HG02759 (cell line): ENCODE measurements around the gene GSG1L.

Source experiments
- ATAC-seq: cut with Tn5 transposase; IDR thresholded peaks from one replicate; pipeline ENCODE4 v1.9.1; 2021; ENCODE audit warnings: mild to moderate bottlenecking, moderate library complexity; ENCODE audit not compliant: unreplicated experiment

GSG1L gene

DNA sequence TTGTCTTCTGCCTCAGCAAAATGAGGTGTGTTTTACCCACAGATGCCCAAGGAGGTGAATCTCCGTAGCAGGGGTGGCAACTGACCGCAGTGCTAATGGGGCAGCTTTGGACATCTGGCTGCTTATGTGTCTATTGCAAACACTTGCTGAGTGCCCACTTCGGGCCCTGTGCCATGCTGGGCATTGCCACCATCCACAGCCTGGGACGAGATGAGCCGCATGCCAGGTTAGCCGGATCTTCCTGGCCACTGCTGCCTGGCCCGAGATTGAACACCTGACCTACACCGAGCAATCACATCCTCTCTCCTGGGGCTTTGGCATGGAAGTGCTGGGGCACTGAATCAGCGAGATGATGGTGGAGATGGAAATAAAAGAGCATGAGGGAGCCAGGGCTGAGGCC, 238.7 kb downstream of the GSG1L start:
- no peak for ATAC-seq

DNA sequence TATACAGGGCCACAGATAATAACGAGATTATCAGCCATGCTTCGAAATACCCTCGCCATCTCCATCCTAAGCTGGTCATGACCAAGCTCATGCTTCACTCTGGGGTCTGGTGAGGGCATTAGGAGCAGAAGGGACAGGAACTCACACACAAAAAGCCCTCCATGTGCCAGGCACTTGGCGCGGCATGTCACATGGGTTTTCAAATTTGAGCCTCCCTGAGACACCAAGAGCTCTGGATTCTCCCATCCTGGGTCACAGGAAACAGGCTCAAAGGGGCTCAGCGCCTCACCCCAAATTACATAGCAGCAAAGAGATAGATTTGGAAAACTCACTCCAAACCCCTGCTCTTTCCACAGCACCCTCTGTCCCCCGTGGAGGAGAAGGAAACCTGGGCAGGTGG, 239.5 kb downstream of the GSG1L start:
- no peak for ATAC-seq

GRCh38 chr16:27823421-27823820, 240.1 kb downstream of the GSG1L start:
- ATAC-seq = no peak

DNA sequence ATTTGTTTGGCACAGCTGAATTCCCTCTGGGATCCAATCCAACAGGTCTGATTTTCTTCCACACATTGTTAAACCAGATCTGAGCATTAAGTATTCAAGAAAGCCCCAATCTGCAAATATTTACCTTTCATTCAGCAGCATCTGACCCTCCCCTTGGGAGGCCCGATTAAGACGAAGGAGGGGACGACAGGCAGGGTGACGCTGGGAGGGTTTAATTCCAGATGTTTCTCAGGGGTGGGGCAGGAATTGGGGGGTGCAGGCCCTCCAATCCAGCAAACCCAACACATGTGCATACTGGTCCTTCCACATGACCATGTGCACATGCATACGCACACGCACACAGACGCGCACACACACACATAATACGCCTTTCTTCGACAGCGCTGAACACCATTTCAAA, 240.5 kb downstream of the GSG1L start:
- no peak for ATAC-seq

GRCh38 chr16:27822529-27822928, 241.0 kb downstream of the GSG1L start:
- ATAC-seq = no peak

GRCh38 chr16:27820646-27821345, 242.7 kb downstream of the GSG1L start:
- no peak for ATAC-seq

GRCh38 chr16:27819881-27820610, 243.5 kb downstream of the GSG1L start:
- no peak for ATAC-seq

- ATAC-seq = no peak
Measured at GRCh38 chr16:27819356-27819755, 244.2 kb downstream of the GSG1L start.

DNA sequence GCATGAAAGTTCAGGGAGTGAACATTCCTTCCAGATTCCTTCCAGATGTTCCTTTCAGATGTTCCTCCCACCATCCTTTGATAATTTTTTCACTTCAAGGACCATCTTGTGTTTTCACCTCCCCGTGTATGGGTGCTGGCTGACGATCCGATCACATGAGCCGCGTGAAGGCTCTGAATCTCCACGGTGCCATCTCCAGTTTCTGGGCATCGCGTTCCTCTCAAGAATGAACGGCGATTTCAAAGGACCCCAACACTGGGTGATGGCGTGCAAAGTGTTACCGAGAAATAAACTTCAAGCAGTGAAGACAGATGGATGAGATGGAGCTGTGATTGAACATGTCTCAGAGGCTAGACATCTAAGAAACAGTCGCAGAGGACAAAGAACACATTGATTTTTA, 245.3 kb downstream of the GSG1L start:
- ATAC-seq = no peak

DNA sequence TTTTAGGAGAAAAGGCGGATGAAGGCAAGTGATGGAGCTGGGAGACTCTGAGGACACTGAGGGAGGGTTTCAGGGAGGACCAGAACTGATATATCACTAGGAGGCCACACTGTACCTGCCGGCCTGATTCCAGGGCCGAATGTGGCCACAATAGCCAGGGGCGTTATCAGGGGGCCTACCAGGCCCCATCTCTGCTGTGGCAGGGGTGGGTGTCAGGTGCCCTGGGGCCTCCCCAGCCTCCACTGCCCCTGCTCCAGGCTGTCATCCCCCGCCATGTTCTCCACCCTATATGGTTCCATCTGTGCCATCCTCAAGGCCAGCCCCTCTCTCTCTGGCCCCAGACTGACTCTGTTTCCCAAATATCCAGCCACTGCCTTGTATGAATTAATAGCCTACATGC, 246.5 kb downstream of the GSG1L start:
- no peak for ATAC-seq

GRCh38 chr16:27816561-27816960, 247.0 kb downstream of the GSG1L start:
- no peak for ATAC-seq

GRCh38 chr16:27813591-27813990, 249.9 kb downstream of the GSG1L start:
- ATAC-seq = no peak

DNA sequence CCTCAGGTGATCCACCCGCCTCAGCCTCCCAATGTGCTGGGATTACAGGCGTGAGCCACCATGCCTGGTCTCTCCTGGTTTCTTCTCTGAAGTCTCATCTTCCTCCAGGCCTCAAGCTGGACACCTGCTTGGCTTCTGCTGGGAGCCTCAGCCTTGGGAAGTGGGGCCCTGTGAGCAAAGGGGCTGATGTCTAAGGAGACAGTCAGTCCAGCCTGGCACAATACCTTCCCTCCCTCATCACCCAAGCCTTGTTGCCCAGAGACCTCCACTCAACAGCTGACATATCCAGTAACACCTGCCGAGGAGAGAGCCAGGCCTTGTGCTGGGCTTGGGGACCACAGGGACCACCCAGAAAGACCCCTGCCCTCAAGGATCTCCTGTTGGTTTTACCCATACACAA, 251.6 kb downstream of the GSG1L start:
- no peak for ATAC-seq

DNA sequence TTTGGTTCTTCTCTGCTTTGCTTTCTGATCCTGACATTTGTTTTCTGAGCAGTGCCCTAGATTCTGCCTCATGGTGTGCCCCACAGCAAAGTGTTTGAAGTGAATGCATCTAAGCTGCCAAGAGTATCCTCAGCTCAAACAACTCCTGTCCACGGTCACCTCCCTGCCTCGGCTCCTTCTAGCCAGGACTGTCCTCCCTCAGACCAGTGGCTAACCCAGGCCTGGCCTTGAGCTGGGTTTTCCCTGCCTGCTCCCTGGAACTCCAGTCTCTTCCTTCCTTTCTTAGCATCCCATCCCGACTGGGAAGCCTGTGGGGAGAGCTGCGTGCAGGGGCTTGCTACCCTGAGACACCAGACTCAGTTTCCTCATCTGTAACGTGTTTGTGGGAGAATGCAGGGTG, 256.5 kb downstream of the GSG1L start:
- ATAC-seq = no peak

GRCh38 chr16:27806388-27806787, 257.1 kb downstream of the GSG1L start:
- ATAC-seq = no peak

GRCh38 chr16:27805828-27806351, 257.6 kb downstream of the GSG1L start:
- ATAC-seq = no peak

- ATAC-seq = no peak
Measured at GRCh38 chr16:27803775-27804549, 259.6 kb downstream of the GSG1L start.

DNA sequence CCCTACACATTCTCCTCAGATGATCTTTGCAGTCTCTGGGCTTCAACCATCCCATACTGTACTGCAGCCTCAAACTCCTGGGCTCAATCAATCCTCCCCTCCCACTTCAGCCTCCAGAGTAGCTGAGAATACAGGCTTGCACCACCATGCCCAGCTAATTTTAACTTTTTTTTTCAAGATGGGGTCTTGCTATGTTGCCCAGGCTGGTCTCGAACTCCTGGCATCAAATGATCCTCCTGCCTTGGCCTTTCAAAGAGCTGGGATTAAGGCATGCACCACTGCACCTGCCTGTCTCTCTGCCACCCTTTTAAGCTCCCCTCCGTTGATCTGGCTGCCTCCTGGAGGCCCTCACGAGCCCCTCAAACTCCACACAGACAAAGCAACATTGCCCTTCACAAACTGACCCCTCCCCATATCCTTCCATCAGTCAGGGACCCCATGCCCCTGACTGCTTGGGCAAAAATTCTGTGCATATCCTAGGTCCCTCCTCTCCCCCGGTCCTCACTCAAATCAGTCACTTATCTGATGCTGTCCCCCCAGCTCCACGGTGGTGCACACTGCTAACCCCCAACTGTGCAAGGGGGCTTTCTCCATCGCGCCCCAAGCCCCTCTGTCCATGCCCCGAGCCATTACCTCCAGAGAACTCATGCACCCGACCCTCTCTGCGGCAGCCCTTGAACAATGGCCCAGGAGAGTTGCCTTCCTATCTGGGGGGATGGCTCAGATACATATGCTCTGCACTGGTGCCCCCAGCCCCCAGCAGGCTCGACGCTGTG, 260.7 kb downstream of the GSG1L start:
- no peak for ATAC-seq

DNA sequence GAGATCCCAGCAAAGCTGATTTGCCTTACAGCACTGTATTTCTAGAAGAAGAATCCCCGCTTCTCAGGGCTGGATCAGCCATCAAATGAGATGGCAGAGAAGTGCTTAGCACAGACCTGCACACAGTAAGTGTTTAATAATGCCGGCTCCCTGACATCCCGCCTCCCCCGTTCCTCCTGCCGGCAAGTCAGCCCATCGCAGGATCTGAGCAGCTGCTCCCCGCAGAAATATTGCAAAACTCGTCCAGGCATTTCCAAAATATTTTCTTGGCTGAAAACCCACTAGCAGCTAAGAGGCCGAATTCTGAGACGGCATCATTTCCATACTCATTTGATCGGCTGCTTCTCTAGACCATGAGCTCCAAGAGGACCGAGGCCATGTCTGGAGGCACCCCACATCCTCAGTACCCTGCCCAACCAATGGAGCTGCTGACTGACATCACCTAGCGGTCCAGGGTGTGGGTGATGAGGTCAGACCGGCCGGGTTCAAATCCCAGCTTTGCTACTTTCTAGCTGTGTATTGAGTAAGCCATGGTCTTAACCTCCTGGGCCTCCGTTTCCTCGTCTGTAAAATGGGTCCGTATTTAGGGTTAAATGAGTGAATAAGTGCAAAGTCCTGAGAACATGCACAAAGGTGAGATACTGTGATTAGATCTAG, 262.1 kb downstream of the GSG1L start:
- ATAC-seq = no peak

GRCh38 chr16:27800817-27801216, 262.7 kb downstream of the GSG1L start:
- no peak for ATAC-seq
